ENCODE results near the gene RXRA. TPM values are rescaled to one million over a fixed set of nuclear protein-coding genes. Genes with fewer than 3 reads are reported as not detected.

Gene RXRA
- total RNA-seq, 1 donor from 2014 or later: 16.8 TPM

- FAIRE-seq (no peak), DNase-seq (ENCODE audit: low read depth) (no peak)
- no peaks in the 10 kb centered on the region for H3K27me3 ChIP-seq (ENCODE audit: control insufficient read depth, insufficient read depth, low read length)
- no peak for TF ChIP-seq CTCF (IDR thresholded peaks at IDR 0.05; ENCODE audit: insufficient read depth, low read length, severe bottlenecking)
- H3K36me3 ChIP-seq (ENCODE audit: control insufficient read depth, insufficient read depth, low read length): peaks cover 14% of the 10 kb centered on the region
- H3K4me3 ChIP-seq (ENCODE audit: low read depth, low read length): no peak overlapping the region
These were observed 16.5 kb downstream of the RXRA start for GRCh38 chr9:134342746-134343115.

DNA sequence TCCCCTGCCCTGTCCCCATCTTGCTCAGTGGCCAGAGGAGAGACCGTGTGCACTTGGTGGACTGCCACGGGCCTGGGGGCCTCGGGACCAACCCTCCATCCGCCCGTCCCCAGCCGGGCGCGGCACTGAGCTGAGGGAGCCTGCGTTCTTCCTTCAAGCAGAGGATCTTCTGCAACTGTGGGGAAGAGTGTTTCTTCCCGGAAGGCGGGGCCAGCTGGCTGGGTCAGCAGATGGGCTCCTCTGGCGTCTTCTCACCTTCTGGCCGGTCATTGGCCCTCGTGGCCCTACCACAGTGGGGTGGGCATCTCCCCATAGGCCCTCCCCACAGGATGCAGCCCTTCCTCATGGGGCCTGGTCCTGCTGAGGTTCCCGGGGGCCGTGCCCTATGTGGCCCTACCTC, 17.4 kb downstream of the RXRA start:
- no peak for FAIRE-seq
- no peak for DNase-seq (ENCODE audit: low read depth)
- Histone ChIP-seq H3K4me3 (ENCODE audit: low read depth, low read length) (no peak overlapping the region), H3K36me3 (ENCODE audit: control insufficient read depth, insufficient read depth, low read length) (peaks cover 19% of the 10 kb centered on the region), H3K27me3 (ENCODE audit: control insufficient read depth, insufficient read depth, low read length) (no peaks in the 10 kb centered on the region)
- TF ChIP-seq CTCF (IDR thresholded peaks at IDR 0.05; ENCODE audit: insufficient read depth, low read length, severe bottlenecking): no peak

- H3K27me3 ChIP-seq (ENCODE audit: control insufficient read depth, insufficient read depth, low read length): no peaks in the 10 kb centered on the region
- no peak overlapping the region for H3K4me3 ChIP-seq (ENCODE audit: low read depth, low read length)
- FAIRE-seq: no peak
- TF ChIP-seq CTCF (IDR thresholded peaks at IDR 0.05; ENCODE audit: insufficient read depth, low read length, severe bottlenecking): no peak
- no peak for DNase-seq (ENCODE audit: low read depth)
- H3K36me3 ChIP-seq (ENCODE audit: control insufficient read depth, insufficient read depth, low read length): peaks cover 20% of the 10 kb centered on the region
These were observed 18.0 kb downstream of the RXRA start for GRCh38 chr9:134344068-134344799.

- Histone ChIP-seq H3K4me3 (ENCODE audit: low read depth, low read length) (no peak overlapping the region), H3K36me3 (ENCODE audit: control insufficient read depth, insufficient read depth, low read length) (peaks cover 19% of the 10 kb centered on the region), H3K27me3 (ENCODE audit: control insufficient read depth, insufficient read depth, low read length) (no peaks in the 10 kb centered on the region)
- DNase-seq (ENCODE audit: low read depth): no peak
- TF ChIP-seq CTCF (IDR thresholded peaks at IDR 0.05; ENCODE audit: insufficient read depth, low read length, severe bottlenecking): no peak
- no peak for FAIRE-seq
These were observed 18.6 kb downstream of the RXRA start for GRCh38 chr9:134344800-134345310.

GRCh38 chr9:134345737-134346136, 19.5 kb downstream of the RXRA start:
- DNase-seq (ENCODE audit: low read depth): no peak
- no peak for TF ChIP-seq CTCF (IDR thresholded peaks at IDR 0.05; ENCODE audit: insufficient read depth, low read length, severe bottlenecking)
- H3K27me3 ChIP-seq (ENCODE audit: control insufficient read depth, insufficient read depth, low read length): no peaks in the 10 kb centered on the region
- H3K36me3 ChIP-seq (ENCODE audit: control insufficient read depth, insufficient read depth, low read length): peaks cover 19% of the 10 kb centered on the region
- H3K4me3 ChIP-seq (ENCODE audit: low read depth, low read length): no peak overlapping the region
- FAIRE-seq: no peak

DNA sequence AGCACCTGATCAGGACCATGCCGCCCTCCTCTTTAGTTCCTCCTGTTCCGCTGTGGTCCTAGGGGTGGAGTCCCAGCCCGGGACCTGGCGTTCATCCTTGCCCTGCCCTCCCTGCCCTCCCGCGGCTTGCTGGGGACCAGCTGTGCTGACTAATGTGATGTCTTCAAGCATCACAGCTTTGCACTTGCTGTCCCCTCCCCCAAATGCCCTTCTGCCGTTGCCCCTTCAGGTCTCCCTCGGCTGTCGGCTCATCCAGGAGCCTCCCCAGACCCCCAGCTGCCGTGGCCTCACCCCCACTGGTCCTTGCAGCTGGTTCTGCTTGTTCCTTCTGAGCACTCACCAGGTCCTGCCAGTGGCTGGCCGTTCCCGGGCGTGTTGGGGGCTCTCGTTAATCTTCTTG, 19.9 kb downstream of the RXRA start:
- DNase-seq (ENCODE audit: low read depth) (no peak), FAIRE-seq (no peak)
- no peak for TF ChIP-seq CTCF (IDR thresholded peaks at IDR 0.05; ENCODE audit: insufficient read depth, low read length, severe bottlenecking)
- H3K4me3 ChIP-seq (ENCODE audit: low read depth, low read length): no peak overlapping the region
- H3K27me3 ChIP-seq (ENCODE audit: control insufficient read depth, insufficient read depth, low read length): no peaks in the 10 kb centered on the region
- peaks cover 18% of the 10 kb centered on the region for H3K36me3 ChIP-seq (ENCODE audit: control insufficient read depth, insufficient read depth, low read length)

Measured in bronchial epithelial cell (primary cell).